Kidney epithelial cell (primary cell): ENCODE measurements around the gene STIM2. TPM values are rescaled to one million over a fixed set of nuclear protein-coding genes. Genes with fewer than 3 reads are reported as not detected.
"Not testable (repeated sequence)": the region's sequence is repeated elsewhere in the genome, so short reads cannot be mapped to it uniquely, and the experiment has no call there.

Experiments used
- DNase-seq: peaks from one replicate; pipeline ENCODE4 v3.0.0-alpha.2; 2010; ENCODE audit warnings: low read depth
- H3K27me3 ChIP-seq: 2 replicates; pipeline ENCODE4 v1.6.0; 2011; ENCODE audit warnings: low read length; ENCODE audit not compliant: control insufficient read depth, insufficient read depth
- H3K36me3 ChIP-seq: 2 replicates; pipeline ENCODE4 v1.5.1; 2011; ENCODE audit warnings: low read length; ENCODE audit not compliant: control insufficient read depth, insufficient read depth
- H3K4me3 ChIP-seq: 2 replicates; pipeline ENCODE4 v1.5.1; 2011; ENCODE audit warnings: low read depth, mild to moderate bottlenecking, control low read depth, low read length
- CTCF ChIP-seq: IDR thresholded peaks from 2 replicates; pipeline ENCODE4 v1.5.1; 2011; ENCODE audit warnings: mild to moderate bottlenecking, moderate library complexity, low read length, control low read depth, inconsistent platforms; ENCODE audit not compliant: insufficient read depth, poor library complexity, severe bottlenecking
- total RNA-seq: library from RNA; depleted of rRNA; stranded (reverse); fragments of >200 nt; gene quantifications from 2 replicates; pipeline ENCODE4 v1.2.3, GENCODE V29; 2015

Gene STIM2
- 12.0 and 15.3 TPM in 2 replicates for total RNA-seq

DNA sequence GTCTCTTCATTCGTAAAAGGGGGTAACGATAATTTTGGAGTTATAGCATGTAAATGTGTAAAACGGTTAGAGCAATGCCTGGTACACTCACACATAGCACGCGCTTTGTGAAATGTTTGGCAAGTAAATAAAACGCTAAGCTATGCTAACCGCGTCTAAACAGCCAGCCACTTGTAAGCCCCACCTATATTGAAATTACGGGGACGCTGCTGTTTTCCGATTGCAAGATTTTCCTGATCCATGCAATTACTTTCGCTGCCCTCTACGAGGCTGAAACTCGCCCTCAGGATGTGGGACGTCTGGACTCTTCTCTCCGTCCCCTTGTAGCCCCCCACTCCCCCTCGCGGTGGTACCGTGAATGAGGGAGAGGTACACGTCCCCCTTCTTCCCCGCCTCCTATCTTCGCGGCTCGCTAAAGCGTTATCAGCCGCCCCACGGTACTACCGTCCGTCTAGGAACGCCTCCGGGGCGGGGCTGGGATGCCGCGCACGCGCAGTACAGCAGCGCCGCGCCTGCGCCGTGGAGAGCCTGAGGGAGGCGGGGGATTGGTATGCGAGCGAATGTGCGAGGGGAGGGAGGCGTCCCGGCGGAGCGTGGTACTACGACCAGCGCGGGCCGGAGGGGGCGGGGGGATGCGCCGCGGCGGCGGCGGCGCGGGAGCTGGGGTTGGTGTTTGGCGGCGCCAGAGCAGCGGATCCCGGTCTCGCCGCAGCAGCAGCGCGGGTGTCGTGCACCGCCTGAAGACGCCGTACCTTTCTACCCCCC, at the start of gene STIM2:
STIM2 (plus strand) TSS at position 685 of the 765 bp plus-strand sequence.
- H3K36me3 ChIP-seq = no peaks in the 10 kb centered on the region
- H3K27me3 ChIP-seq = no peaks in the 10 kb centered on the region
- peak; percentile 35 for TF ChIP-seq CTCF
- H3K4me3 ChIP-seq = peak within 1 kb of the TSS; percentile 62
- peak; percentile 66 for DNase-seq

DNA sequence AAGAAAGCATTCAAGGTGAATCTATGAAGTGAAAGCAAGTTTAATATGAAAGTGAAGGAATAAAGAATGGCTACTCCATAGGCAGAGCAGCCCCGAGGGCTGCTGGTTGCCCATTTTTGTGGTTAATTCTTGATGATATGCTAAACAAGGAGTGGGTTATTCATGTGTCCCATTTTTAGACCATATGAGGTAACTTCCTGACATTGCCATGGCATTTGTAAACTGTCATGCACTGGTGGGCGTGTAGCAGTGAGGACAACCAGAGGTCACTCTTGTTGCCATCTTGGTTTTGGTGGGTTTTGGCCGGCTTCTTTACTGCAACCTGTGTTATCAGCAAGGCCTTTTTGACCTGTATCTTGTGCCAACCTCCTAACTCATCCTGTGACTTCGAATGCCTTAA, 49.1 kb upstream of the STIM2 start:
- H3K27me3 ChIP-seq, H3K4me3 ChIP-seq, H3K36me3 ChIP-seq, DNase-seq: not testable (repeated sequence)

- no peaks in the 10 kb centered on the region for H3K36me3 ChIP-seq
- no peak for DNase-seq
- H3K4me3 ChIP-seq = no peak overlapping the region
- no peak for TF ChIP-seq CTCF
- H3K27me3 ChIP-seq = no peaks in the 10 kb centered on the region
These were observed 48.5 kb upstream of the STIM2 start for GRCh38 chr4:26812049-26812714.

DNA sequence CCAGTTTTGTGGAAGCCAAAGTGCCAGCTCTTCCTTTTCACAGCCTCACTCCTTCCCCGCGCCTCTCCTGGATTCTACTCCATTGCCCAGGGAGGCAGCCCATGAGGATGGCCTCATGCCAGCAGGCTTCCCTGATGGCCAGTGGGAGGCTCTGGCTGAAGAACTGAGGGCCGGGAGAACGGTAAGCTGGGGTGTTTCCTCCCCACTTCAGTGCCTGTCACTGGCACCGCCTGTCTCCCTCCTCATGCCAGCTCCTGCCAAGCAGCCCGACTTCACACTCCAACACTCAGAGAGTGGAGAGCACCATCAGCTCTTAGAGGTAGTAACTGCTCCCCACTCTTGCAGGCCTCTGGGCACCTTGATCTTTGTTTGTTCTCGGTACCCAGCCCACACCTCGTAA, 46.9 kb upstream of the STIM2 start:
- no peak for DNase-seq
- no peaks in the 10 kb centered on the region for H3K27me3 ChIP-seq
- no peak overlapping the region for H3K4me3 ChIP-seq
- no peak for TF ChIP-seq CTCF
- no peaks in the 10 kb centered on the region for H3K36me3 ChIP-seq

GRCh38 chr4:26815199-26815598, 45.4 kb upstream of the STIM2 start:
- no peaks in the 10 kb centered on the region for H3K27me3 ChIP-seq
- no peak for DNase-seq
- no peak for TF ChIP-seq CTCF
- H3K36me3 ChIP-seq = no peaks in the 10 kb centered on the region
- H3K4me3 ChIP-seq = no peak overlapping the region

DNA sequence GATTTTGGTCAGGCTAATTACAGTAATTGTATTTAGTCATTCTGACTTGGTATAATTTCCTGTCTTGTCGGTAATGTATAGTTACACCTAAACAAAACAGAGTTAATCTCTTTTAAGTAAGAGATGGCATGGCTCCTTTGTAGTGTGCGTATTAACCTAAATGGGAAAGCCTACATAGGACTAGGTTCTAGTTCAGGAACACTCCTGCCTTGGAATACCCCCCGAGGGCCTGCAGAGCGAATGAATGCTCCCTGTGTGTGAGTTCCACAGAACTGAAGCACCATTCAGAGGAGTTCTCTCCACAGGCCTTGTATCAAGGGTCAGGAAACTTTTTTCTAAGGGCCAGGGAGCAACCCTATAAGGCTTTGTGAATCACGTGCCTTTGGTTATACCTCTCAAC, 44.9 kb upstream of the STIM2 start:
- H3K27me3 ChIP-seq = no peaks in the 10 kb centered on the region
- H3K36me3 ChIP-seq = no peaks in the 10 kb centered on the region
- no peak for TF ChIP-seq CTCF
- H3K4me3 ChIP-seq = no peak overlapping the region
- DNase-seq = no peak
